ENCODE results near the gene CPNE7.
"Not testable (repeated sequence)": the region's sequence is repeated elsewhere in the genome, so short reads cannot be mapped to it uniquely, and the experiment has no call there.

Gene CPNE7

GRCh38 chr16:89624777-89625761, 49.5 kb downstream of the CPNE7 start:
- no peak for DNase-seq

DNA sequence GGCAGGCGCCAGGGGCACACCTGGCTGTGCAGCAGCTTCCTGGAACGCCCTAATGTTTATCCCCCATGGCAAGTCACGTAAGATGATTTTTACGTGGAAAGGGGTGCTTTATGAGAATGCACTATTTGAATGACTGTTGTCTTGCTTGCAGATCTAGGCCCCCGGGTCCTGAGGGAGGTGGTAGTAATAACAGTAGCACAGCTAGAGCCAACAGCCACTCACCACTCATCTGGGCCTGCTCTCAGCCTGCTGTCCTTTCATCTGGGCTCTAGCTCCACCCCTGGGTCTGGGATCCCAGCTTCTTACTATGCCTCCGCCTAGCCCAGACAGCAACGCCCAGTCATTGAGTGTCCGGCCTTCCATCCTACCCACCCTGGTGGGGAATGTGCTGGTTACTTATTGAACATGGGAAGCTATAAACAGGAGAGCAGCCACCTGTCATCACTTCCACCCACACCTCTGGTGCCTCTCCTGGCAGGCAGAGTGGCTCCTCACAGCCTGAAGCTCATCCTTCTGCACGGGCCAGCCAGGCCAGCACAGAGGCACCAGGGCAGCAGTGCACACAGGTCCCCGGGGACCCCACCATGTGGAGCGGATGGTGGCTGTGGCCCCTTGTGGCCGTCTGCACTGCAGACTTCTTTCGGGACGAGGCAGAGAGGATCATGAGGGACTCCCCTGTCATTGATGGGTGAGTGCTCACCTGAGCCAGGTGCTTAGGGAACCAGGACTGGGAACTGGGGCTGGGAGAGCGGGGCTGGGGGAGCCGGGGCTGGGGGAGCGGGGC, 54.5 kb downstream of the CPNE7 start:
- no peak for DNase-seq

- no peak for DNase-seq
Measured at GRCh38 chr16:89633064-89633631, 57.6 kb downstream of the CPNE7 start.

DNA sequence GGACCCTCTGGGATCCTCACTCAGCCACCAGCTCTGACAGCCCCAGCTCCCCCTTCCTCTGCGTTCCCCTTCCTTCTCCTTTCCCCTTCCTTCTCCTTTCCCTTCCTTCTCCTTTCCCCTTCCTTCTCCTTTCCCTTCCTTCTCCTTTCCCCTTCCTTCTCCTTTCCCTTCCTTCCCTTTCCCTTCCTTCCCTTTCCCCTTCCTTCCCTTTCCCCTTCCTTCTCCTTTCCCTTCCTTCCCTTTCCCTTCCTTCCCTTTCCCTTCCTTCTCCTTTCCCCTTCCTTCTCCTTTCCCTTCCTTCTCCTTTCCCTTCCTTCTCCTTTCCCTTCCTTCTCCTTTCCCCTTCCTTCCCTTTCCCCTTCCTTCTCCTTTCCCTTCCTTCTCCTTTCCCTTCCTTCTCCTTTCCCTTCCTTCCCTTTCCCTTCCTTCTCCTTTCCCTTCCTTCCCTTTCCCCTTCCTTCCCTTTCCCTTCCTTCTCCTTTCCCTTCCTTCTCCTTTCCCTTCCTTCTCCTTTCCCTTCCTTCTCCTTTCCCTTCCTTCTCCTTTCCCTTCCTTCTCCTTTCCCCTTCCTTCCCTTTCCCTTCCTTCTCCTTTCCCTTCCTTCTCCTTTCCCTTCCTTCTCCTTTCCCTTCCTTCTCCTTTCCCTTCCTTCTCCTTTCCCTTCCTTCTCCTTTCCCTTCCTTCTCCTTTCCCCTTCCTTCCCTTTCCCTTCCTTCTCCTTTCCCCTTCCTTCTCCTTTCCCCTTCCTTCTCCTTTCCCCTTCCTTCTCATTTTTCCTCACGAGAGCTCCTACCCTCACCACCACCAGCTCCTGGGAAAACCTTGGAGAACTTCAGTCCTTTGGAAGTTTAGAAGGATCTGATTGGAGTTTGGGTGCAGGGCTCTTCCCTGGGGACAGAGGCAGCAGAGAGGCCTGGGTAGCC, 59.2 kb downstream of the CPNE7 start:
- DNase-seq = not testable (repeated sequence)

- DNase-seq = no peak
Measured at GRCh38 chr16:89636663-89637062, 61.1 kb downstream of the CPNE7 start.

DNA sequence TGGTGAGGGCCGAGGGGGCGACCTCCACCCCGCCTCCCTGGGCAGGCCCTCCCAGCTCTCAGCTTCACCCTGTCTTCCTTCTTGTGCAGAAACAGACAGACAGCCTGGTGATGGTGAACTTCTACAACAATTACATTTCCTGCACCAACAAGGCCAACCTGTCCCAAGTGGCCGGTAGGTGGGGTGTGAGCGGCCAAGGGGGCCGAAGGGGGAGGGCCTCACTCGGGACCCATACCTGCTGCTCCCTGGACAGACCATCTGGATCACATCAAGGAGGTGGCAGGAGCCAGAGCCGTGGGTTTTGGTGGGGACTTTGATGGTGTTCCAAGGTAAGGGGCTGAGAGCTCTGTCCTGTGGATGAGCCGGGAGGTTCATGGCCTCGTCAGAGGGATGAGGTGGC, 61.8 kb downstream of the CPNE7 start:
- no peak for DNase-seq

- no peak for DNase-seq
Measured at GRCh38 chr16:89638455-89638854, 62.9 kb downstream of the CPNE7 start.

GRCh38 chr16:89639385-89639784, 63.8 kb downstream of the CPNE7 start:
- no peak for DNase-seq

- no peak for DNase-seq
Measured at GRCh38 chr16:89641458-89642119, 66.0 kb downstream of the CPNE7 start.

DNA sequence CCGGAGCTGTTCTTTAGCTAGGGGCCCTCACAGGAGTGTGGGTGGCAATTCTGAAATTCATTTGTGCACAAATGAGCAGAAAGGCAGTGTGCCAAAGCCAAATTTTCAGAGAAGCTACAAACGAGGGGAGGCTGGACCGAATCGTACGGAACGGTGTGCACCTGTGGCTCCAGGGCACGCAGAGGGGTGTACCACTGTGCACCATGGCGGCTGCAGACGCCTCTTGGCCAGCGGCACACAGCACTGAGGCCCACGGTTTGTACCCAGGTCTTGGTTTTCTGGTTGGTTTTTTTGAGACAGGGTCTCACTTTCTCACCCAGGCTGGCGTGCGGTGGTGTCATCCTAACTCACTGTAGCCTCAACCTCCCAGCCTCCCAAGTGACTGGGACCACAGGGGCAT, 67.0 kb downstream of the CPNE7 start:
- no peak for DNase-seq

DNA sequence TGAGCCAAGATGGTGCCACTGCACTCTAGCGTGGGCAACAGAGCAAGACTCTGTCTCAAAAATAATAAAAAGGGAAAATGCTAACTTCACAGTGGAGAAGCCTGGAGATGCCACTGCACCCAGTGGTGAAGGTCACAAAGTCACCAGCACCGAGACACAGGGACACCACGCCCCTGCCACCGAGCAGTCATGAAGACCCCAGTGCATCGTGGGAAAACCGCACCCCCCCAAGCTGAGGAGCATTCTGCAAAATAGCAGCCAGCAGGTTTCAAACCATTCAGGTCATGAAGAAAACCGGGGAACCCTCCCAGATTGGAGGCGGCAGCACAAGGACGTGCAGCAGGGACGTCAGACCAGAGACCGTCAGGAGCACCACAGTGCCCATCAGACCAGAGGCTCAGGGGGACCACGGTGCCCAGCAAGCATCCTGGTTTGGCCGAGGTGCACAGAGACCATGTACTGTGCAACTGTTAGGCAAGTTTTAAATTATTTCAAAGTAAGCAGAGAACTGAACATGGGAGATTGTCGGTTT, 68.3 kb downstream of the CPNE7 start:
- no peak for DNase-seq

GRCh38 chr16:89645122-89645521, 69.6 kb downstream of the CPNE7 start:
- DNase-seq = no peak

GRCh38 chr16:89646270-89646669, 70.7 kb downstream of the CPNE7 start:
- no peak for DNase-seq

All from NCI-H2171 (cell line).